GM21576 (cell line): ENCODE data around the gene TSEN54.
"Not testable (repeated sequence)": the region's sequence is repeated elsewhere in the genome, so short reads cannot be mapped to it uniquely, and the experiment has no call there.

ENCODE experiments used
- ATAC-seq: cut with Tn5 transposase; IDR thresholded peaks from one replicate; pipeline ENCODE4 v1.9.1; 2021; ENCODE audit warnings: mild to moderate bottlenecking, moderate library complexity; ENCODE audit not compliant: unreplicated experiment

Gene TSEN54

GRCh38 chr17:75516619-75517296 lies 430 bp downstream of the TSEN54 start:
- peak; percentile 18 for ATAC-seq

- ATAC-seq: no peak
Measured at GRCh38 chr17:75517297-75517865, 1.1 kb downstream of the TSEN54 start.

- no peak for ATAC-seq
Measured at GRCh38 chr17:75518201-75518600, 1.9 kb downstream of the TSEN54 start.

GRCh38 chr17:75518983-75519537 lies 2.7 kb downstream of the TSEN54 start:
- ATAC-seq: no peak

GRCh38 chr17:75520413-75520812 lies 4.1 kb downstream of the TSEN54 start:
- ATAC-seq: not testable (repeated sequence)

- no peak for ATAC-seq
Measured at GRCh38 chr17:75521290-75521689, 5.0 kb downstream of the TSEN54 start.

GRCh38 chr17:75521951-75522727 lies 5.8 kb downstream of the TSEN54 start:
- ATAC-seq: no peak

GRCh38 chr17:75523647-75524046 lies 7.3 kb downstream of the TSEN54 start:
- no peak for ATAC-seq

- no peak for ATAC-seq
Measured at GRCh38 chr17:75524269-75524969, 8.1 kb downstream of the TSEN54 start.

- ATAC-seq: peak; percentile 72
Measured at GRCh38 chr17:75524970-75525805, 8.9 kb downstream of the TSEN54 start, which contains the start of gene LLGL2. Gene LLGL2 (plus strand): TSS chr17:75525697. CDS start chr17:75543427, 17,730 bp downstream.

- ATAC-seq: no peak
Measured at GRCh38 chr17:75525806-75526554, 9.7 kb downstream of the TSEN54 start.

- no peak for ATAC-seq
Measured at GRCh38 chr17:75526555-75527270, 10.4 kb downstream of the TSEN54 start.

GRCh38 chr17:75530837-75531720 lies 14.8 kb downstream of the TSEN54 start:
- no peak for ATAC-seq

GRCh38 chr17:75531721-75532072 lies 15.4 kb downstream of the TSEN54 start:
- ATAC-seq: no peak

- no peak for ATAC-seq
Measured at GRCh38 chr17:75535119-75535537, 18.8 kb downstream of the TSEN54 start.

GRCh38 chr17:75535871-75536270 lies 19.5 kb downstream of the TSEN54 start:
- no peak for ATAC-seq

GRCh38 chr17:75536366-75536765 lies 20.0 kb downstream of the TSEN54 start:
- no peak for ATAC-seq
